Common myeloid progenitor, CD34-positive (primary cell): ENCODE results near the gene RNF214.
A peak's percentile ranks its signal among the peaks of the same experiment; 100 is the strongest.
"Not testable (repeated sequence)": the region's sequence is repeated elsewhere in the genome, so short reads cannot be mapped to it uniquely, and the experiment has no call there.

Experiments
- CTCF ChIA-PET: fragments of 350-600 bp; sonication (Branson Sonifier 250); formaldehyde crosslinking; loops from one replicate; lab custom pipeline; 2021; ENCODE audit warnings: antibody characterized with exemption; lab: Charles Lee
- POLR2A ChIA-PET: fragments of 350-600 bp; sonication (Branson Sonifier 250); formaldehyde crosslinking; loops from one replicate; lab custom pipeline; 2021; ENCODE audit warnings: antibody characterized with exemption; lab: Charles Lee
- DNase-seq, 3 donors: peaks; one replicate each; pipeline versions ENCODE4 v3.0.0 to v3.0.0-alpha.2; 2013
- H3K27ac ChIP-seq, 2 experiments: 1 replicate in 1 of 2; 2 replicates in 1 of 2; pipeline ENCODE4 v1.7.0; 2013; ENCODE audit warnings: inconsistent platforms in 2 of 2, low read length in 2 of 2, mild to moderate bottlenecking in 2 of 2, low read depth in 1 of 2, moderate library complexity in 1 of 2; ENCODE audit not compliant: severe bottlenecking in 2 of 2, insufficient read depth in 1 of 2, poor library complexity in 1 of 2
- H3K27me3 ChIP-seq, 5 experiments: replicated peaks in 2 of 5; 1 replicate in 3 of 5; 2 replicates in 2 of 5; pipeline versions ENCODE4 v1.6.1 to v1.7.0; 2013; ENCODE audit warnings: low read length in 4 of 5, mild to moderate bottlenecking in 2 of 5, moderate library complexity in 2 of 5, inconsistent platforms in 1 of 5; ENCODE audit not compliant: insufficient read depth in 5 of 5, control insufficient read depth in 4 of 5
- H3K36me3 ChIP-seq, 4 experiments: 1 replicate in 2 of 4; 2 replicates in 2 of 4; pipeline versions ENCODE4 v1.6.1 to v1.7.0; 2013; ENCODE audit warnings: low read length in 3 of 4, control low read depth in 1 of 4, mild to moderate bottlenecking in 1 of 4; ENCODE audit not compliant: control insufficient read depth in 4 of 4, insufficient read depth in 4 of 4
- H3K4me1 ChIP-seq, 4 experiments: 1 replicate in 3 of 4; 2 replicates in 1 of 4; pipeline versions ENCODE4 v1.6.1 to v1.7.1; 2013; ENCODE audit warnings: low read length in 3 of 4, mild to moderate bottlenecking in 3 of 4, control low read depth in 1 of 4, inconsistent platforms in 1 of 4, moderate library complexity in 1 of 4; ENCODE audit not compliant: control insufficient read depth in 4 of 4, insufficient read depth in 4 of 4; ENCODE audit errors: control extremely low read depth in 1 of 4
- H3K4me3 ChIP-seq, 7 experiments: 1 replicate in 4 of 7; 2 replicates in 3 of 7; pipeline versions ENCODE4 v1.5.1 to v1.7.0; 2013; ENCODE audit warnings: mild to moderate bottlenecking in 7 of 7, low read length in 6 of 7, moderate library complexity in 6 of 7, inconsistent platforms in 2 of 7, low read depth in 2 of 7, control low read depth in 1 of 7; ENCODE audit not compliant: insufficient read depth in 4 of 7, control insufficient read depth in 1 of 7; ENCODE audit errors: extremely low read depth in 1 of 7
- H3K9me3 ChIP-seq, 5 experiments: 1 replicate in 4 of 5; 2 replicates in 1 of 5; pipeline versions ENCODE4 v1.6.1 to v1.7.1; 2013; ENCODE audit warnings: low read length in 4 of 5, mild to moderate bottlenecking in 2 of 5, inconsistent platforms in 1 of 5, low read depth in 1 of 5, moderate library complexity in 1 of 5; ENCODE audit not compliant: control insufficient read depth in 4 of 5, insufficient read depth in 2 of 5; ENCODE audit errors: control extremely low read depth in 1 of 5
- WGBS: methylation state at CpG from one replicate; pipeline ENCODE4 v1.1.5; 2013; ENCODE audit not compliant: insufficient coverage; 5-methylcytosine and 5-hydroxymethylcytosine counted together

The RNF214 gene

DNA sequence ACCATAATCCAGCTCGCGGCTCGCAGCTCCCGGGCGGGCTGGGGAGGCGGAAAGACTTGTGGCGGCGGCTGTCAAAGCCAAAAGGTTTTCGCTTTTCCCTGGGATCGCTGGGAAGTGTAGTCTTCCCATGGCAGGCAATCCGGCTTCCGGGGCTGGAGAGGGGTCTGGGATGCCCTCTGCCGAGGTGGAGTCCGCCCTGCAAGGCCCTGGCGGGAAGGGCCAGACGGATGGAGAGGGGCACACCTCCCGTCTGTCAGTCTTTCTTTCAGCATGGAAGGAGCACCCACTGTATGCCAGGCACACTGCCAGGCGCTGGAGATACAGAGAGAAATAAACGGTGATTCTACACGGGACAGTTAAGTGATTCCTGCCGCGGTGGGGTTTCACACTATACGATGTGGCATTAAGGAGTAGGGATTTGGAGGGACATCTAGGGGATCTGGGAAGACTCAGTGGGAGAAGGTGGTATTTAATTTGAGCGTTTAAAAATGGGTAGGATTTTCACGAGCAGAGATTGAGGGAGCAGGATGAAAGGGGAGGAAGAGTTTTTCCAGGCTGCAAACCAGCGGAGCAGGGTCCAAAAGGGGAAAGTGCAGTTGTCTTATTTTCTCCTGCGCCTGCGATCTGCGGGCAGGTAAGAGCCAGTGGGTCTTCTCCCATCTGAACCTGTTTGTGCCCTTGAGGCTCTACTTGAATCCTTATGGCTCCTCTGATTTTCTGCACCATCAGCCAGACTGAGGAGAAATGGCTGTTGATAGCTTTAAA is 83.9 kb downstream of the RNF214 start, which contains the start of gene BACE1:
Gene BACE1 (minus strand): TSS at position 60 of the 765 bp plus-strand sequence. CDS start 461 bp downstream, outside the sequence.
- H3K36me3 ChIP-seq: no peaks in the 10 kb centered on the region
- WGBS: 18% methylated on average over 27 of the region's 29 CpGs
- peaks cover 0 to 37% (median 22%) of the 10 kb centered on the region in 4 experiments for H3K4me1 ChIP-seq
- peak within 1 kb of the TSS; percentile 68 to 85 (median 78) for H3K4me3 ChIP-seq
- peak in 2 of 3 donors; percentile 19 to 25 for DNase-seq
- ChIA-PET POLR2A (interaction anchor here (0.6 kb wide), 1 partner anchor 31 kb away, joined by 3 read pairs; no protein-coding TSS in a partner anchor), CTCF (interaction anchor here (0.9 kb wide), 1 partner anchor 11 kb away, joined by 5 read pairs; the partner anchor contains the start of gene CEP164)
- no peaks in the 10 kb centered on the region for H3K27me3 ChIP-seq
- H3K27ac ChIP-seq: no peak within 1 kb of the TSS
- no peaks in the 10 kb centered on the region for H3K9me3 ChIP-seq

DNA sequence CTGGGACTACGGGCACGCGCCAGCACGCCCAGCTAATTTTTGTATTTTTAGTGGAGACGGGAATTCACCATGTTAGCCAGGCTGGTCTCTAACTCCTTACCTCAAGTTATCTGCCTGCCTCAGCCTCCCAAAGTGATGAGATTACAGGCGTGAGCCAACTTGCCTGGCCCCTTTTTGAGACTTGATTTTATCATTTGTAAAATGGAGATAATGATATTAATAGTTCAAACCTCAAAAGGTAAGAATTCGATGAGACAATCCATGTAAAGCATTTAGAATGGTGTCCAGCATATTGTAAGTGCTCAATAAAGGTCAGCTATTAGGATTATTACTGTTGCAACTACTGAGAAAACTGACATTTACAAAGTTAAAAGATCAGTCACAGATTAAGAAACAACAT is 86.3 kb downstream of the RNF214 start:
- Histone ChIP-seq H3K4me3 (no peak overlapping the region), H3K27ac (no peak overlapping the region), H3K9me3 (no peaks in the 10 kb centered on the region), H3K36me3 (no peaks in the 10 kb centered on the region), H3K27me3 (no peaks in the 10 kb centered on the region), H3K4me1 (peaks cover 0 to 27% (median 22%) of the 10 kb centered on the region in 4 experiments)
- ChIA-PET CTCF (interaction anchor here (0.7 to 1.7 kb wide), 2 partner anchors 12 to 94 kb away, joined by 3 read pairs; no protein-coding TSS in a partner anchor), POLR2A (no interaction called here)
- no peak for DNase-seq
- WGBS: 100% methylated on average over 5 of the region's 7 CpGs

DNA sequence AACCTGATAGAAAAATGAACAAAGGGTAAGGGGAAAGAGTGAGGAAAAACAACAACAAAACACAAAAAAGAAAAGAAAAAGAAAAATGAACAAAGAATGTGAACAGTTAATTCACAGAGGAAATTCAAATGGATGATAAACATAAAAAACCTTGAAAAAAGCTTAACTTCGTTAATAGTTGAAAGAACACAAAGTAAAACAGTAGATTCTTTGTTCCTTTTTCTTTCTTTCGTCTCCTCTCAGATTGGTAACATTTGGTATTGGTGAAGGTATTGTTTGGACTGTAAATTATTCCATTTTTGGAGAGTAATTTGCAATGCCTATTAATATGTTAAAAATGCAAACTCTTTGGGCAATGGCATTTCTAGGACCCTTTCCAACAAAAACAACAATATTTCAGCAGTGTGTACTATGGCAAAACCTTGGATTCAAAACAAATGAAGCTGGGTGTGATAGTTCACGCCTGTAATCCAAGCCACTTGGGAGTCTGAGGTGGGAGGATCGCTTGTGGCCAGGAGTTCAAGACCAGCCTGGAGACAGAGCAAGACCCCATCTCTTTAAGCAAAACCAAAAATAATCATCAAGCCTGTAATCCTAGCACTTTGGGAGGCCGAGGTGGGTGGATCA is 86.9 kb downstream of the RNF214 start:
- Histone ChIP-seq H3K27ac (no peak overlapping the region), H3K9me3 (no peaks in the 10 kb centered on the region), H3K36me3 (no peaks in the 10 kb centered on the region), H3K4me3 (no peak overlapping the region), H3K4me1 (peaks cover 0 to 23% (median 21%) of the 10 kb centered on the region in 4 experiments), H3K27me3 (no peaks in the 10 kb centered on the region)
- 90% methylated on average over 2 of the region's 5 CpGs for WGBS
- DNase-seq: no peak
- POLR2A ChIA-PET: no interaction called here
- CTCF ChIA-PET: interaction anchor here (0.7 to 1.7 kb wide), 3 partner anchors 12 to 489 kb away, joined by 3 read pairs; no protein-coding TSS in a partner anchor

DNA sequence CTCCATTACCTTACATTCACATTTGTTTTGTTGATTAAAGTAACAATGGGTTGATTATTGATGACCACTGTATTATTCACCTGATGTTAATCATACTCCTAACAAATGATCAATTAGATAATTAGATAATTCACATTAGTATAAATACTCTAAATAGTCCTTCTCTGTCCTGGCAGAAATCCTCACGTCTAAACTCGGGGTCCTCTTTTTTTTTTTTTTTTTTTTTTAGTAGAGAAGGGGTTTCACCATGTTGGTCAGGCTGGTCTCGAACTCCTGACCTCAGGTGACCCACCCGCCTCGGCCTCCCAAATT is 94.7 kb downstream of the RNF214 start:
- H3K9me3 ChIP-seq, H3K27me3 ChIP-seq, H3K36me3 ChIP-seq, H3K27ac ChIP-seq, POLR2A ChIA-PET, DNase-seq: not testable (repeated sequence)
- CTCF ChIA-PET: interaction anchor here (1.8 kb wide), 1 partner anchor 10 kb away, joined by 5 read pairs; no protein-coding TSS in a partner anchor
- Histone ChIP-seq H3K4me3 (peak overlapping the region in 5 of 7 experiments; percentile 69 to 89 (median 81)), H3K4me1 (peaks cover 0 to 12% (median 6%) of the 10 kb centered on the region in 4 experiments)
- WGBS: 24% methylated on average over 3 of the region's 5 CpGs

DNA sequence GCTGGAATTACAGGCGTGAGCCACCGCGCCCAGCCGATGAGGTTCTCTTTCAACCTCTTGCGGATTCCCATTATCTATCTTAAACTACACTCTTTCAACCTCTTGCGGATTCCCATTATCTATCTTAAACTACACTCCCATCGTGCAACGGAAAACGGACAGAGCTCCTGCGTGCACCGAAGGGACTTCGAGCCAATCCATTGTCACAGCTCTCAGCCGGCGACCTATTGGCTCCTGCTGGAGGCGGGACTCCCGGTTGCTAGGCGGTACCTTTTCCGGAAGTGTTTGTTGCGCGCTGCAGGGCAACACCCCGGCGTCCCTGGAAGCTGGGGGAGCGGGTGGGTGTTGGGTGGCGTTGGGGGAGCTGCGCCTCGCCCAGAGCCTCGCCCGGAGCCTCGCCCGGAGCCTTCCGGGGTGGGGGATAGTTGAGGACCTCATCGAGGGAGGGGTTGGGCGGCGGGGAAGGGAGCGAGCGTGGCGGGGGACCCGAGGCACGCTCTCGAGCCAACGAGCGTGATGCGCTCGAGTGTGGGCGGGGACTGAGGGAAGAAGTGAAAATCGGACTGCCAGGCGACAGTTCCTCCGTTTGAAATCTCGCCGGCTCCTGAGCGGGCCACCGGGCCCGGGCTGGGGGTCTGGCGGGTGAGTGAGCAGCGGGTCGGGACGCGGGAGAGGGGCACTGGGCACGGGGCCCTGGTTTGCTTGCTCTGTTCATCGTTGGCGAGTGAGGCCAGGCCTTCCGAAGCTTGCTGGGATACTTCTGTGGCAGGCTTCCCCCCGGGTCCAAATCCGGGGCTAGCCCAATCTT is 95.3 kb downstream of the RNF214 start, which contains the start of gene CEP164:
Gene CEP164 (plus strand): TSS at position 288 of the 808 bp plus-strand sequence. CDS start 10,733 bp downstream, outside the sequence.
- ChIA-PET CTCF (interaction anchor here (1.8 kb wide), 1 partner anchor 11 kb away, joined by 5 read pairs; no protein-coding TSS in a partner anchor), POLR2A (no interaction called here)
- DNase-seq: peak; percentile 95 to 98 (median 97)
- Histone ChIP-seq H3K4me3 (peak within 1 kb of the TSS; percentile 69 to 89 (median 81)), H3K9me3 (no peaks in the 10 kb centered on the region), H3K4me1 (peaks cover 0 to 12% (median 6%) of the 10 kb centered on the region in 4 experiments), H3K27me3 (no peaks in the 10 kb centered on the region), H3K27ac (peak within 1 kb of the TSS; percentile 66 to 79), H3K36me3 (no peaks in the 10 kb centered on the region)
- under 1% methylated on average over 63 of the region's 64 CpGs for WGBS

DNA sequence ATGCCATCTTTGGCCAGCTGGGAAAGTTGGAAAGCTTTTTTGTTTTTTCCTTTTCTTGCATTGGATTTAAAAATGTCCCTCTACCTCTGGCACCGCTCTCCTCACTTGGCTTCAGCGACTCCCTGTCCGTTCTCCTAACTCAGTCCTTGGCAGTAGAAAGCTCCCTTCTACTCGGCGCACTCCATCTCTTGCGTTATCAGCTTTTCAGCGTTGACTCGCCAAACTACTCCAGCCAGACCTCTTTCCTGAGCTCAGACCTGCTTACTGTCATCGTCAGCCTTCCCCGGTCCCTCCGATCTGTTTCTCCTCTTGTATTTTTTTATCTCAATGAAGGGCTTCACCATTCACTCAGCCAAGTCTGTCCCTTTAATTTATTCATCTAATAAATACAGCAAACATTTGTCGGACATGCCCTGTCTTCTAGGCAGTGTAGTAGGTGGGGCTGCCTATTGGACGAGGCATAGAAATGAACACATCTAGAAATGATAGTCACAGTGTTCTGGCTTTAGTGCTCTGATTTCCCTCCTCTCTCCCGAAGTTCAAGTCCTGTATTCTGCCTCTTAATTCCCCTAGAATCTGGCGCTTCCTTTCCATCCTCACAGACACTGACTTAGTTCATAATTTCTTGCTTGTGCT is 96.0 kb downstream of the RNF214 start:
- 15% methylated on average over 15 of the region's 15 CpGs for WGBS
- Histone ChIP-seq H3K4me1 (peaks cover 0 to 12% (median 6%) of the 10 kb centered on the region in 4 experiments), H3K27ac (peak overlapping the region; percentile 66 to 79), H3K4me3 (peak overlapping the region; percentile 69 to 89 (median 81)), H3K27me3 (no peaks in the 10 kb centered on the region), H3K36me3 (no peaks in the 10 kb centered on the region), H3K9me3 (no peaks in the 10 kb centered on the region)
- ChIA-PET CTCF (no interaction called here), POLR2A (no interaction called here)
- peak; percentile 13 to 47 (median 34) for DNase-seq
